UCSD-AML1 (cell line): ENCODE results near the gene NBEA.

Experiments
- DNase-seq: peaks from one replicate; lab custom pipeline; 2025; ENCODE audit not compliant: unreplicated experiment; lab: John Stamatoyannopoulos, UW

The NBEA gene

GRCh38 chr13:35496761-35497386 lies 554.8 kb downstream of the NBEA start:
- DNase-seq = no peak

- no peak for DNase-seq
Measured at GRCh38 chr13:35498231-35498630, 556.2 kb downstream of the NBEA start.

GRCh38 chr13:35499196-35499662 lies 557.2 kb downstream of the NBEA start:
- no peak for DNase-seq

- no peak for DNase-seq
Measured at GRCh38 chr13:35499676-35500075, 557.6 kb downstream of the NBEA start.

- DNase-seq = no peak
Measured at GRCh38 chr13:35500144-35500543, 558.1 kb downstream of the NBEA start.

GRCh38 chr13:35501661-35502235 lies 559.7 kb downstream of the NBEA start:
- no peak for DNase-seq

- DNase-seq = no peak
Measured at GRCh38 chr13:35502456-35502855, 560.4 kb downstream of the NBEA start.

- no peak for DNase-seq
Measured at GRCh38 chr13:35512271-35512920, 570.3 kb downstream of the NBEA start.

- no peak for DNase-seq
Measured at GRCh38 chr13:35514061-35514477, 572.0 kb downstream of the NBEA start.

- no peak for DNase-seq
Measured at GRCh38 chr13:35514801-35515502, 572.9 kb downstream of the NBEA start.

- no peak for DNase-seq
Measured at GRCh38 chr13:35518337-35518946, 576.4 kb downstream of the NBEA start.

GRCh38 chr13:35524171-35524570 lies 582.1 kb downstream of the NBEA start:
- DNase-seq = no peak

- DNase-seq = no peak
Measured at GRCh38 chr13:35526577-35526976, 584.5 kb downstream of the NBEA start.

GRCh38 chr13:35527451-35527850 lies 585.4 kb downstream of the NBEA start:
- no peak for DNase-seq

- no peak for DNase-seq
Measured at GRCh38 chr13:35530147-35530546, 588.1 kb downstream of the NBEA start.

- DNase-seq = no peak
Measured at GRCh38 chr13:35530581-35530980, 588.5 kb downstream of the NBEA start.

- DNase-seq = no peak
Measured at GRCh38 chr13:35531526-35531925, 589.5 kb downstream of the NBEA start.

GRCh38 chr13:35534343-35534742 lies 592.3 kb downstream of the NBEA start:
- no peak for DNase-seq

- DNase-seq = no peak
Measured at GRCh38 chr13:35548790-35549189, 606.7 kb downstream of the NBEA start.

GRCh38 chr13:35549481-35549880 lies 607.4 kb downstream of the NBEA start:
- DNase-seq = no peak

GRCh38 chr13:35552172-35552844 lies 610.2 kb downstream of the NBEA start:
- DNase-seq = no peak
